Measurements from ENCODE around the gene FAF1.

FAF1 gene

DNA sequence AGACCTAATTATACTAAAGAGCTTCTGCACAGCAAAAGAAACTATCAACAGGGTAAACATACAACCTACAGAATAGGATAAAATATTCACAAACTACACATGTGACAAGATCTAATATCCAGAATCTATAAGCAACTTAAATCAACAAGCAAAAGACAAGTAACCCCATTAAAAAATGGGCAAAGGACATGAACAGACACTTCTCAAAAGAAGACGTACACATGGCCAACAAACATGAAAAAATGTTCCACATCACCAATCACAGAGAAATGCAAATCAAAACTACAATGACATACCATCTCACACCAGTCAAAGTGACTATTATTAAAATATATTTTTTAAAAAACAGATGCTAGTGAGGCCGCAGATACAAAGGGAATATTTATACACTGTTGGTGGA, 99.8 kb downstream of the FAF1 start:
- H3K4me3 ChIP-seq (ENCODE audit: low read depth, low read length): no peak overlapping the region
- TF ChIP-seq, protein P1, sequence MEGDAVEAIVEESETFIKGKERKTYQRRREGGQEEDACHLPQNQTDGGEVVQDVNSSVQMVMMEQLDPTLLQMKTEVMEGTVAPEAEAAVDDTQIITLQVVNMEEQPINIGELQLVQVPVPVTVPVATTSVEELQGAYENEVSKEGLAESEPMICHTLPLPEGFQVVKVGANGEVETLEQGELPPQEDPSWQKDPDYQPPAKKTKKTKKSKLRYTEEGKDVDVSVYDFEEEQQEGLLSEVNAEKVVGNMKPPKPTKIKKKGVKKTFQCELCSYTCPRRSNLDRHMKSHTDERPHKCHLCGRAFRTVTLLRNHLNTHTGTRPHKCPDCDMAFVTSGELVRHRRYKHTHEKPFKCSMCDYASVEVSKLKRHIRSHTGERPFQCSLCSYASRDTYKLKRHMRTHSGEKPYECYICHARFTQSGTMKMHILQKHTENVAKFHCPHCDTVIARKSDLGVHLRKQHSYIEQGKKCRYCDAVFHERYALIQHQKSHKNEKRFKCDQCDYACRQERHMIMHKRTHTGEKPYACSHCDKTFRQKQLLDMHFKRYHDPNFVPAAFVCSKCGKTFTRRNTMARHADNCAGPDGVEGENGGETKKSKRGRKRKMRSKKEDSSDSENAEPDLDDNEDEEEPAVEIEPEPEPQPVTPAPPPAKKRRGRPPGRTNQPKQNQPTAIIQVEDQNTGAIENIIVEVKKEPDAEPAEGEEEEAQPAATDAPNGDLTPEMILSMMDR (conservative IDR thresholded peaks at IDR 0.05; ENCODE audit: low read depth, low read length): no peak
- DNase-seq (ENCODE audit: low read depth): no peak

DNA sequence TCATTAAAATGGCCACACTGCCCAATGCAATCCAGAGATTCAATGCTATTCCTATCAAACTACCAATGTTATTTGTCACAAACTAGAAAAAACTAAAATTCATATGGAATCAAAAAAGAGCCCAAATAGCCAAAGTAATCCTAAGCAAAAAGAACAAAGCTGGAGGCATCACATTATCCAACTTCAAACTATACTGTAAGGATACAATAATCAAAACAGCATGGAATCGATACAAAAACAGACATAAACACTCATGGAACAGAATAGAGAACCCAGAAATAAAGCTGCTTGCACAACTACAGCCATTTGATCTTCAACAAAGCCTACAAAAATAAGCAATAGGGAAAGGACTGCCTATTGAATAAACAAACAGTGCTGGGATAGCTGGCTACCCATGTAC, 100.4 kb downstream of the FAF1 start:
- TF ChIP-seq, protein P1 (conservative IDR thresholded peaks at IDR 0.05; ENCODE audit: low read depth, low read length): no peak
- no peak overlapping the region for H3K4me3 ChIP-seq (ENCODE audit: low read depth, low read length)
- no peak for DNase-seq (ENCODE audit: low read depth)

DNA sequence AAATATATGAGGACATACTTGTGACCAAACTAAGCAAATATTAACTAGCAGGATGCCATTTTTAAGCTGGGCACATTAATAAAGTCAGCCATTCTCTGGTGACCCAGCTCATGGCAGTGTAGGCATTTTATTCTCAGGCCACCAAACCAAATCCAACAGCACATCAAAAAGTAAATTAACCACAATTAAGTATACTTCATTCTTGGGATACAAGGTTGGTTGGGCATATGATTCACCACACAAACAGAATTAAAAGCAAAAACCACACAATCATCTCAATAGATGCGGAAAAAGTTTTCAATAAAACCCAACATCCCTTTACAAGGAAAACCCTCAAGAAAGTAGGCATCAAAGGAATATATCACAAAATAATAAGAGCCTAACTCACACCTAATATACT, 101.3 kb downstream of the FAF1 start:
- TF ChIP-seq, protein P1 (conservative IDR thresholded peaks at IDR 0.05; ENCODE audit: low read depth, low read length): no peak
- no peak for DNase-seq (ENCODE audit: low read depth)
- no peak overlapping the region for H3K4me3 ChIP-seq (ENCODE audit: low read depth, low read length)

DNA sequence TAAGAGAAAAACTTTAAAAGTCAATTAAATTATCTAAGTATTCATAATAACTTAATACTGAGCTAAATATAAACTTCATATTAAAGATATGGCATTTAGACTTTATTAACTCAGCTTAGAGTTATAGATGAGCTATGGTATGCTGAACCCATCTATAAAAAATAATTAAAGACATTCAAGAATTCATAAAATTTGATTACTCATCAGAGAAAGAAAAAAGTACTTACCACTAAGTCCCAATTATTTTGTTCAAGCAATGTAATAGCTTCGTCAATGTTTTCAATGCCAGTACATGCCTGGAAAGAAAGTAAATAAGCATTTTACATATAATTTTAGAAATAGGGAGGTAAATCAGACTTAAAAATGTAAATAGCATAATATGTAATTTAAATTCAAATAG, 102.4 kb downstream of the FAF1 start:
- TF ChIP-seq, protein P1 (conservative IDR thresholded peaks at IDR 0.05; ENCODE audit: low read depth, low read length): no peak
- H3K4me3 ChIP-seq (ENCODE audit: low read depth, low read length): no peak overlapping the region
- no peak for DNase-seq (ENCODE audit: low read depth)

DNA sequence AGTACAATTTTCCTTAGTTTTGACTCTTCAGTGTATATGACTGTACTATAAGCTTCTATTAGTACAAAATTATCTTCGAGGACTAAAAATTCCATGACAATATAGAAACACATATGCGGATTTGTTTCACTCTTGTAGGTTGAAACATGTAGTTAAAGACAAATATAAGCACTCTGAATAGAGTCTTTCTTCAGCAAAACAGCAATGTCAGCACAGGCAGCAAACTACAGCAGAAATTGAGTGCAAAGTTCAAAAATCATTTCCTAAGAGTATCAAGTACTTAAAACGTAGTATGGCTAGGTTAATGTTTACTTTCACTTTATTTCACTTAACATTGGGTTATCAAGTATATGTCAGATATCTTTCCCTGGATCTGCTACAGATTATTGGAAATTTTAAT, 106.7 kb downstream of the FAF1 start:
- H3K4me3 ChIP-seq (ENCODE audit: low read depth, low read length): no peak overlapping the region
- TF ChIP-seq, protein P1 (conservative IDR thresholded peaks at IDR 0.05; ENCODE audit: low read depth, low read length): no peak
- peak; percentile 15 for DNase-seq (ENCODE audit: low read depth)

DNA sequence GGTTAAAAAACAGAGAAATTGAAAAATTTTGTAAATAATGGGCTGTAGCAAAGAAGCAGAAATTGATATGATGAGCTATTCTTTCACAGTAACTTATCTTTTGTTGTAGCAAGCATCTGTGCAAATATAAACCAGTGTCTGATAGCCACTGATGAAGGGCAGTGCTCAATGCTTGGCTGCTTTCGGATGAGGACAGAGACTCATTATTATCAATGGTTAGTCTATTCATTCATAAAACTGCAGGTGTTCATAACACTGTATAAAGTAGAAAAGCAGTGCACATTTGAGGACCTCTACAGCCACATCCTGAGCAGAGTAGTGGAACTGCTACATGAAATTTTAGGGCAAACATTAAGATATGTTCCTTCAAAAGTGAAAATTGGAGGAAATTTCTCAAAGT, 107.2 kb downstream of the FAF1 start:
- no peak for DNase-seq (ENCODE audit: low read depth)
- TF ChIP-seq, protein P1 (conservative IDR thresholded peaks at IDR 0.05; ENCODE audit: low read depth, low read length): no peak

DNA sequence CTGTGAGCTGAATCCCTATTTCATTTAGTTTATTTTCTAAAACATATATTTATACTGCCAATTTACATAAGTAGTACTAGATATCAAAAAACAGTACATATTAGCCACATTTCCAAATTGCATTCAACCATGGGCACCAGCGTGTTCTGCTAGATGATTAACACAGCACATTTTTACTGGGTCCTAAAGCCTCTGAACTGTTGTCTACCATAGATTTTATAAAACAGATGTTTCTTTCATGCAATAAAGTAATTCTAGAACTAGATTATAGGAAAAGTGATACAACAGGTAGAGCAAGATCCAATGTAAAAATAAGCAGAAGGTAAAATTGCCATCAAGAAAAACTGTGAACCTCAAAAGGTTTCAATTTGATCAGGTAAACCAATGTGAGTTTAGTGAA, 108.6 kb downstream of the FAF1 start:
- no peak for DNase-seq (ENCODE audit: low read depth)
- TF ChIP-seq, protein P1 (conservative IDR thresholded peaks at IDR 0.05; ENCODE audit: low read depth, low read length): no peak
- no peak overlapping the region for H3K4me3 ChIP-seq (ENCODE audit: low read depth, low read length)

More for the DNA sequence above, 107.2 kb downstream of the FAF1 start:
- H3K4me3 ChIP-seq (ENCODE audit: low read depth, low read length): no peak overlapping the region
